Fibroblast of skin of right biceps (primary cell): Measurements from ENCODE around the gene CACNA1G.
A peak's percentile ranks its signal among the peaks of the same experiment; 100 is the strongest.

ENCODE experiments used
- DNase-seq: peaks from one replicate; pipeline ENCODE4 v3.0.0-alpha.2; 2013

The CACNA1G gene

GRCh38 chr17:50660042-50660886 is 99.7 kb downstream of the CACNA1G start:
- peak; percentile 8 for DNase-seq

- no peak for DNase-seq
Measured at GRCh38 chr17:50660887-50661345, 100.4 kb downstream of the CACNA1G start.

GRCh38 chr17:50661348-50661747 is 100.8 kb downstream of the CACNA1G start:
- no peak for DNase-seq

DNA sequence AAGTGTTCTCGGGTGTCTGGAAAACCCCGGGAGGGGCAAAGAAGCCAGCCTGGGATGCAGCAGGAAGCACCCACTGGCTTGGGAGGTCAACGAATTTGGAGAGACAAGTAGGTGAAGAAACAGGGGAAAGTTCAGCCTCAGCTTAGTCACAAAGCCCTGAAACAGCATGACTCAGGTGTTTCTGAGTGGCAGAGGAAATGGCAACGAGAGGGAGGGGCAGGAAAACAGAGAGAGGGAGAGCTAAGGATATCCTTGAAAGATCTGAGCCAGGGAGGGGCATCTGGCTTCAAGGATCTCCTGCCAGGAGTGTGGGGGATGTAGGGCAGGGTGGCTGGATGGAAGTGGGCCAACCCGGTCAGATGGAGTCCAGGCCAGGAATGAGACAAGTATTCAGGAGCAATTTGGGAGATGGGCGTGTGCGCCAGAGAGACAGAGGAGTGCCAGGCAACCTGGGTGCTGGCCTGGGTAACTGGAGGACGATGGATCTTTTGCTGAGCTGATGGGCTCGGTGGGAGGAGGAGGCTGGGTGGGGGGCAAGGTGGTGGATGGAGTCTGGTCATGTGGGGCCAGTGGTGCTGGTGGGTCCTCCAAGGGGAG is 101.4 kb downstream of the CACNA1G start:
- DNase-seq: peak; percentile 88

- no peak for DNase-seq
Measured at GRCh38 chr17:50662632-50663225, 102.2 kb downstream of the CACNA1G start.

DNA sequence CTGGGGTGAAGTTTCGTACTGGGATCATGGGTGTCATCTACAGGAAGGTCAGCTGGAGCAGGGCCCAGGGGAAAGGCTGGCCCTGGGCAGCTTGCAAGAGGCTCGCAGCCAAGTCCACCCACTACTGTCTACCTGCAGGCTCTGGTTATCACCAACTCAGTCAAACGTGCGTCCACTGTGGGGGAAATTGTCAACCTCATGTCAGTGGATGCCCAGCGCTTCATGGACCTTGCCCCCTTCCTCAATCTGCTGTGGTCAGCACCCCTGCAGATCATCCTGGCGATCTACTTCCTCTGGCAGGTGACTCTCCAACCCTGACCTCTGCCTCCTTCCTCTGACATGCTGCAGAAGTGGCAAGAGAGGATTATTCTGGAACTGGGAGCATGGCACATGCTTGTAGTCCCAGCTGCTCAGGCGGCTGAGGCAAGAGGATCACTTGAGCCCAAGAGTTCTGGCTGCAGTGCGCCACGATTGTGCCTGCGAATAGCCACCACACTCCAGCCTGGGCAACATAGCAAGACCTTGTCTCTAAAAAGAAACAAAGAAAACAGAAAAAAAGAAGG is 103.4 kb downstream of the CACNA1G start:
- no peak for DNase-seq

DNA sequence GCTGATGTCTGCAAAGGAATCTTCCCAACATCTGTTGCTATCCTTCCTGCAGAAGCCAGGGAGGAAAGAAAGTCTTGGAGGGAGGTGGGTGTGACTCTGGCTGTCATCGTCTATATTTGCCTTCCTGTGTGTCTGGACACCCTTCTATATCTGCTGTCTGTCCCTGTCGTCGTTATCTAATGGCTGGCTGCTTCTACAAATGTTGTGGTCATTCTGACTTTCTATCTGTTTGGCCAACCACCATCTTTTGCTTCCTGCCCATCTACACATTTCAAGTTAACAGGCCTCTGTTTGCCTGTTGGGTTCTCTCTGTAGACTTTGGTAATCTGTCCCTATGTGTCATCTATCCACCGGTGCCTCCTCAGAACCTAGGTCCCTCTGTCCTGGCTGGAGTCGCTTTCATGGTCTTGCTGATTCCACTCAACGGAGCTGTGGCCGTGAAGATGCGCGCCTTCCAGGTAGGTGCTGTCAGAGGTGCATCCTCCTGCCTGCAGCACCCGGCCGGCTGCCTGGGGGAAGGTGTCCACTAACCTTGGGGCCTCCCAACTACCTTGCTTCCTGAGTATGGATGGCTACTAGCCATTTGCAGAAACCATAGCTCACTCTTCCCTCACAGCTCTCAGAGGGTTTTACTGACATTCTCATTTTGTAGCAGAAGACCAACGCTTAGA is 104.4 kb downstream of the CACNA1G start:
- no peak for DNase-seq

- no peak for DNase-seq
Measured at GRCh38 chr17:50665838-50666237, 105.3 kb downstream of the CACNA1G start.

- DNase-seq: no peak
Measured at GRCh38 chr17:50666316-50666715, 105.8 kb downstream of the CACNA1G start.

GRCh38 chr17:50667259-50668024 is 106.9 kb downstream of the CACNA1G start:
- no peak for DNase-seq

GRCh38 chr17:50668025-50668837 is 107.7 kb downstream of the CACNA1G start:
- DNase-seq: peak; percentile 74

DNA sequence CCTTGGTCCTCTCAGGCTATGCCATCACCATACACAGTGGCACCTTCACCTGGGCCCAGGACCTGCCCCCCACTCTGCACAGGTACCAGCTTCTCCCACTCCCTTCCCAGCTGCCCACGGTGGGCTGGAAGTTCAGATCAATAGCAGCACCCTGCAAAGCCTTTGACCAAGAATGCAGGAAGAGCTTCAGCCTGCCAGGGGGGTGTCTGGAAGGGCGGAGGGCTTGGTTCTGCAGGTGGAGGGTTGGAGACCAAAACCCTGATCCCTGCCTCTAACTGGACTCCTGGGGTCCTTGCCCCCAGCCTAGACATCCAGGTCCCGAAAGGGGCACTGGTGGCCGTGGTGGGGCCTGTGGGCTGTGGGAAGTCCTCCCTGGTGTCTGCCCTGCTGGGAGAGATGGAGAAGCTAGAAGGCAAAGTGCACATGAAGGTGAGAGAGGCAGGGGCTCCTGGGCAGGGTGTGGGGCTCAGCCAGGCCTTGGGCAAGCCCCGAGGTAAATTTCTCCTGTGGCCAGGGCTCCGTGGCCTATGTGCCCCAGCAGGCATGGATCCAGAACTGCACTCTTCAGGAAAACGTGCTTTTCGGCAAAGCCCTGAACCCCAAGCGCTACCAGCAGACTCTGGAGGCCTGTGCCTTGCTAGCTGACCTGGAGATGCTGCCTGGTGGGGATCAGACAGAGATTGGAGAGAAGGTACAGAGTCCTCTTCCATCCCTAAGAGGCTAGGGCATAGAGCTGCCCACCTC is 108.5 kb downstream of the CACNA1G start:
- no peak for DNase-seq

- no peak for DNase-seq
Measured at GRCh38 chr17:50672071-50672470, 111.6 kb downstream of the CACNA1G start.

GRCh38 chr17:50672831-50673551 is 112.5 kb downstream of the CACNA1G start:
- DNase-seq: no peak

DNA sequence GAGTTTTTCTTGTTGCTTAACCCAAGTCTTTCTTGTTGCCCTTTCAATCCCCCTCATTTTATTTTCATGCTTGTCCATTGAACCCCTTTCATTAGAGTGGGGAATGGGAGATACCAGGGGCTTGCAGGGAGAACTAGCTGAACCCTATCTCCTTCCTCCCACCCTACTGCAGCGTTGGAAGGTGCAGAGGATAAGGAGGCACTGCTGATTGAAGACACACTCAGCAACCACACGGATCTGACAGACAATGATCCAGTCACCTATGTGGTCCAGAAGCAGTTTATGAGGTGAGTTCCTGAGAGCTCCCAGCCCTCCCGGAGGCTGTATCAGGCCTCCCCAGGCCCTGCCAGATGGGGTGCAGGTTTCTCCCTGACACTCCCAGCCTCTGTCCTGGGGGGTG is 114.7 kb downstream of the CACNA1G start:
- DNase-seq: no peak

DNA sequence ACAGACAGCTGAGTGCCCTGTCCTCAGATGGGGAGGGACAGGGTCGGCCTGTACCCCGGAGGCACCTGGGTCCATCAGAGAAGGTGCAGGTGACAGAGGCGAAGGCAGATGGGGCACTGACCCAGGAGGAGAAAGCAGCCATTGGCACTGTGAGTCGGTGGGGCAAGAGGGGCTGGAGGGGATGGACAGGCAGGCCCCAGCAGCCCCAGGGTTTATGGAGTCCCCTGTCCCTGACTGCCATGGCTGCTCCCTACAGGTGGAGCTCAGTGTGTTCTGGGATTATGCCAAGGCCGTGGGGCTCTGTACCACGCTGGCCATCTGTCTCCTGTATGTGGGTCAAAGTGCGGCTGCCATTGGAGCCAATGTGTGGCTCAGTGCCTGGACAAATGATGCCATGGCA is 115.1 kb downstream of the CACNA1G start:
- DNase-seq: no peak

GRCh38 chr17:50676065-50676975 is 115.8 kb downstream of the CACNA1G start:
- no peak for DNase-seq
